Fibroblast of mammary gland (primary cell): ENCODE results near the gene SAPCD2.

Experiments used
- DNase-seq: peaks from one replicate; pipeline ENCODE4 v3.0.0-alpha.2; 2010; ENCODE audit warnings: low read depth
- H3K4me3 ChIP-seq: 2 replicates; pipeline ENCODE4 v1.5.1; 2011; ENCODE audit warnings: low read depth, mild to moderate bottlenecking, low read length, moderate library complexity; ENCODE audit not compliant: control insufficient read depth
- CTCF ChIP-seq: conservative IDR thresholded peaks from 2 replicates; pipeline ENCODE4 v1.5.1; 2011; ENCODE audit warnings: low read depth, low read length, inconsistent platforms; ENCODE audit not compliant: control insufficient read depth, insufficient read depth

Gene SAPCD2

DNA sequence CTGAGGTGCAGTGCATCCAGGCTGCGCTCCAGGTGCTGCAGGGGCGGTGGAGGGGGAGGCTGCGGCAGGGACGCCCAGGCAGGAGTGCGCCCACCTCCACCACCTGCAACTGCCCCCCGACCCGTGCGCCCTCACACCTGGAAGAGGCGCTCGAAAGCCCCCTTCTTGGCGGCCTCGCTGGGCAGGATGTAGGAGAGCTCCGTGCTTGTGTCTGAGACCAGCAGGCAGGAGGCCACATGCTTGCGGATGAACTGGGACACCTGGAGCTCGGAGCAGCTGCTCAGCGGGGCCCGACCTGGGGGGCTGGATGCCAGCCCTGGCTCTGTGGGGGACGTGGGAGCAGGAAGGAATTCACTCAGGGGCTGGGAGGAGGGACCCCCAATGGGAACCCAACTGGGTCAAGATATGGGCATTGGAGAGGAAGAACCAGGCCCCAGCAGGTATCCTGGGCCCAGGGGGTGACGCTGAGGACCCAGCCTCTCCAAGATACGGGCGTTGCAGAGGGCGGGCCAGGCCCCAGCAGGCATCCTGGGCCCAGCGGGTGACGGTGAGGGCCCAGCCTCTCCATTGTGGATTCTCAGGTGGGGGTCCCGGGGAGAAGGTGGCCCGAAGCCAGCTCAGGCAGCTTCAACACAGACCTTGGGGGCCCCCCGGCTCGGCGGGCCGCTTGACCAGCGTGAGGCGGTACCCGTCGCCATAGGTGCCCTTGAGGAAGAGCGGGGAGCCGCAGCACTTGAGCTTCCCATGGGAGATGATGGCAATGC, 55.4 kb downstream of the SAPCD2 start:
- no peak for TF ChIP-seq CTCF
- DNase-seq, result no peak
- no peak overlapping the region for H3K4me3 ChIP-seq

DNA sequence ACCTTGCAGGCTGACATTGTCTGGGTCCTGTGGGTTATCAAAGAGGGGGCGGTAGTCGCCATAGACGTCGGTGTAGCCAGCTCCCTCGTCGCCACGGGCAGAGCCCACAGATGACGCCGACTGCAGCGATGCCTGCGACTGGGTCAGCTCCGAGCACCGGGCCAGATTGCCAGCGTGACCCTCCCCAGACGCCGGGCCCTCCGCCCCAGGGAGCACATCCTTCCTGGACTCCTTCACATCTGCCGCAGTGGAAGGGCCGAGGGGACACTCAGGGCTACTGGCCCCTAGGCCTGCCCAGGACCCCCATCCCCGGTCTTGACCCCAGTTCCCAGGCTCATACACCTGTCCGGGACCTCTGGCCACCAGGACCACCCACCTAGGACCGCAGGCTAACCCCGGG, 56.2 kb downstream of the SAPCD2 start:
- H3K4me3 ChIP-seq, result no peak overlapping the region
- no peak for DNase-seq
- no peak for TF ChIP-seq CTCF

- no peak for TF ChIP-seq CTCF
- no peak for DNase-seq
- no peak overlapping the region for H3K4me3 ChIP-seq
Measured at GRCh38 chr9:137013571-137013940, 56.8 kb downstream of the SAPCD2 start.

GRCh38 chr9:137012694-137013570, 57.4 kb downstream of the SAPCD2 start:
- TF ChIP-seq CTCF, result no peak
- no peak for DNase-seq
- H3K4me3 ChIP-seq, result no peak overlapping the region
